Measurements from ENCODE around the gene EVA1A.

The EVA1A gene

GRCh38 chr2:75589391-75590105 is 28.8 kb upstream of the EVA1A start:
- no peak for DNase-seq

DNA sequence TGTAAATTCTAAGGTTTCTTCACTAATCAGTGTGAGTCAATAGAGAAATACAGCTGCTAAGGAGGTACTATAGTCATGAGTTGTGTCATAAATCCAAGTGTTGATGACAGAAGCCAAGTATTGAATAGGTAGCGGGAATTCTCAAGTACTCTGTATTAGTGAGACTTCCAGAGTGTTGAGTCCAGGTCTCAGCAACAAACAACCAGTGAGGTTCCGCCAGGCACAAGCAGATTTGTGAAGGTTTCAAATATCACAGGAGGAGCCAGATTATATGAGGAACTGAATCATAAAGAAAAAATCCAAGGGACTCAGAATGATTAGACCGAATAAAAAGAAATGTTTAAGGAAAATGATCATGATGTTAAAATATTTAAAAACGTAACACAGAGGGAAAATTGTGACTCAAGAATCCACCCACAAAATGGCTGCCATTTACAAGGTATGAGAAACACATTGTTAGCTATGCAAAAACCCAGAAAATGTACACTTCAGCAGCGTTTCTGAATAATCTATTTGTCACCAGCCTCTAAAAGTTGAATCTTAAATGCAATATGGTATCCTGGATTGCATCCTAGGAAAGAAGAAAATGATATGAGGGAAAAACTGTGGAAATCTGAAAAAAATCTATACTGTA is 27.3 kb upstream of the EVA1A start:
- DNase-seq = no peak

- DNase-seq = no peak
These were observed 26.2 kb upstream of the EVA1A start for GRCh38 chr2:75586971-75587370.

- DNase-seq = no peak
These were observed 22.1 kb upstream of the EVA1A start for GRCh38 chr2:75582840-75583239.

DNA sequence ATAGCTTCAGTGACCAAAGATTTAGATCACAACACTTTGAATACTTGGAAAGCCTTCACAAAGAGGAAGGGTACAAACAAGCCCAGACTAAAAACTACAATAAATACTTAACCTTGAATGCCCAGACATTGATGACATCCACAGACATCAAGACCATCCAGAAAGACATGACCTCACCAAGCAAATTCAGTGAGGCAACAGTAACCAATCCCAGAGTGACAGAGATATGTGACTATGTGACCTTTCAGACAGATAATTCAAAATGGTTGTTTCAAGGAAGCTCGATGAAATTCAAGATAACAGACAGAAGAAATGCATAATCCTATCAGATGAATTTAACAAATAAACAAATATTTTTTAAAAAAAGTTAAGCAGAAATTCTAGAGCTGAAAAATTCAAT is 19.9 kb upstream of the EVA1A start:
- no peak for DNase-seq

DNA sequence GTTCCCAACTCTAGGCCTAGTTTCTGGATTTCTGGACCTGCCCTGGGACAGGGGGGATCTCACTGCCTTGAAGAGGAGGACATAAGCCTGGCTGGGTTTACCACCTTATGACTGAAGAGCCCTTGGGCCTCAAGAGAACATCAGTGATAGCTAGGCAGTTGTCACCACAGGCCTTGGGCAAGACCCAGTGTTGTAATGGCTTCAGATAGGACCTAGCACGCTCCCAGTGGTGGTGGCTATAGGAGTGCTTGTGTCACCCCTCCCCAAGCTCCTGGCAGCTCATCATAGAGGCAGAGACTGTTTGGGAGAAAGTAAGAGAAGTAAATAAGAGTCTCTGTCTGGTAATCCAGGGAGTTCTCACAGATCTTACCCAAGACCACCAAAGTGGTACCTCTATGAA is 19.4 kb upstream of the EVA1A start:
- DNase-seq = no peak

DNA sequence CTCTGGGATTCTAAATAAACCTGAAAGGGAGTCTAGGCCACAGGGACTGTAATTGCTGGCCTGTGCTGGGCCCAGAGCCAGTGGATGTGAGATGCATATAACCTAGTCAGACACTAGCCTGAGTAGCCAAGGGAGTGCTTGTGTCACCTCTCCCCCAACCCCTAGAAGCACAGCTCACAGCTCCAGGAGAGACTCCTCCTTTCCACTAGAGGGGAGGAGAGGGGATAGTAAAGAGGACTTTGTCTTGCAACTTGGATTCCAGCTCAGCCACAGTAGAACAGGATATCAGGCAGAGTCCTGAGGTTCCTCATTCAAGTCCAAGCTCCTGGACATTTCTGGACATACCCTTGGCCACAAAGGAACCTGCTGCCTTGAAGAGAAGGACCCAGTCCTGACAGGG is 18.4 kb upstream of the EVA1A start:
- no peak for DNase-seq

- no peak for DNase-seq
These were observed 16.5 kb upstream of the EVA1A start for GRCh38 chr2:75577280-75577679.

DNA sequence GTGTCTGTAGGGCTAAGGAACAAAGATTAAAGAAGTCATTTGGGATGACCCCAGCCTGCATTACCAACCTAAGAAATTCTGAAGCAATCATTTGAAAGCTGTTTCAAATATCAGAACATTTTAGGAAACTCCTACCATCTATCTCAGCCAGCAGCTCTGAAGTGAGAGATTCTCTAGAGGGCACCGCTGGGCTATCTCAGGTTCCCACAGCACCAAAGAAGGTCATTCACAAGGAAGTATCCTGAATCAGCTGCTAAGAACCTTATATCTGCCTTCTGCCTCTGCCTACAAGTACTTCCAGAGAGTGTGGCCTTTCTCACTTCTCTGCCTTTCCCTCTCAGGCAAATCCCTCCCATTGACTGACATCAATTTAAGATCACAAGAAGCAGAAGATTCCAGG is 13.4 kb upstream of the EVA1A start:
- no peak for DNase-seq

DNA sequence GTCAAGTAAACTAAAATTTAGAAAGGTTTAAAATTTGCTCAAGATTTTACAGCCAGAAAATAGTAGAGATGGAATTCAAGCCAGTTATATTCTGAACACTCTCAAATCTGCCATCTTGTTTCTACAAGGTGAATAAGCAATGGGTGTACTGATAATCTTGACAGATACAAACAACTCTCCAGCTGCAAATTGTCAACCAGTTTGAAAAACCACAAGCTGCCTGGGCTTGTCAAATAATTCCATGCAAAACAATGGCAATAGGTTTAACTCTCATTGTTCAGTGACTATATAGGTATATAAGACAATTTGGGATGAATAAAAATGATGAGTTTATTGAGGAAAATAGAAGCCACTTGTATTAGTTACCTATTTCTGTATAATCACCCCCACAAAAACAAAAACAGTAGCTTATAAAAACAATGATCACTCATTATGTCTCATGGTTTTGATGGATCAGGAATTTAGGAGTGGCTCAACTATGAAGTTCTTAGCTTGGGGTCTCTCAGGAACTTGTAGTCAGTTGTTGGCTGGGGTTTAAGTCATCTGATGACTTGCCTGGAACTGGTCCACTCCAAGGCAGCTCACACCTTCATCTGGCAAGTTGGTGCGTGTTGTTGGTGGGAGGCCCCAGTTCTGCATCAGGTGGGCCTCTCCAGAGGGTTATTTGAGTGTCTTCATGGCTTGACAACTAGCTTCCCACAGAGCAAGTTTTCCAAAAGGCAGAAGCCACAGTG is 12.6 kb upstream of the EVA1A start:
- DNase-seq = no peak

- DNase-seq = no peak
These were observed 11.1 kb upstream of the EVA1A start for GRCh38 chr2:75571730-75572430.

DNA sequence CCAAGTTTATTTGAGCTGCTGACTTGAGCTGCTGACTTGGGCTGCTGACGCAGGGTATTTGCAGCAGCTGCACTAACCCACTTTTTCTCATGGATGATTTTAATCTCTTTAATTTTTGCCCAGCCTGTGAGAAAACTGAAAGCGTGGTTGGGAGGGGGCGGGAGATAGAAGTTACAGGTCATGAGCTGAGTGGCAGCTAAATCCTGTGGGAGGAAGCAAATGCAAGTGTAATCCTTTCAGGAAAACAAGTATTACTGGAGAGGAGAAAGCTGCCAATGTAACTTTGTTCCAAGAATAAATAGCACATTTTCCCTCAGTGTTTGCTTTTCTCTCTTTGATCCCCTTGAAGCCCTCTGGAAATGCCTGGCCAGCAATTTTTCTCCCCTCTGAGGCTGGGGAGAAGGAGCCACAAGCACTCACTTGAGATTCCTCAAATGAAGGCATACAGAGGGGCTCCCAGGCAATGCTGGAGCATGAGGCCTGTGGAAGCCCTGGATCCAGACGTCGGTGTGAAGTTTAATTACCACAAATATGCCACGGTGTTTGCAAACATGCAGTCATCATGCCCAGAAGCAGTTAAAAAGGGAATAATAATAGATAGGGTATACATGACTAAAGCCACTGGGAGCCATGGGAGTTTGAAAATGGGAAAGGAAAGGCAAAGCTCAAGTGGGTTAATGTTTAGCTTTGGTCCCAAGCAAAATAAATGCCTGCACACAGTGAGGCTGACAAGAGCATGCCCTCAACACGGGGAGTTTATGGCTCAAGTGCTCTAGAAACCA is 10.4 kb upstream of the EVA1A start:
- no peak for DNase-seq

GRCh38 chr2:75570024-75570947 is 9.5 kb upstream of the EVA1A start:
- no peak for DNase-seq

- DNase-seq = no peak
These were observed 8.8 kb upstream of the EVA1A start for GRCh38 chr2:75569546-75569945.

- no peak for DNase-seq
These were observed 7.4 kb upstream of the EVA1A start for GRCh38 chr2:75568174-75568573.

GRCh38 chr2:75565472-75566462 is 5.0 kb upstream of the EVA1A start:
- no peak for DNase-seq

- no peak for DNase-seq
These were observed 4.1 kb upstream of the EVA1A start for GRCh38 chr2:75564713-75565359.

GRCh38 chr2:75564026-75564688 is 3.4 kb upstream of the EVA1A start:
- DNase-seq = no peak

GRCh38 chr2:75563591-75563990 is 2.9 kb upstream of the EVA1A start:
- no peak for DNase-seq

All from central memory CD4-positive, alpha-beta T cell (primary cell).